ENCODE measurements around the gene COPZ1.

DNA sequence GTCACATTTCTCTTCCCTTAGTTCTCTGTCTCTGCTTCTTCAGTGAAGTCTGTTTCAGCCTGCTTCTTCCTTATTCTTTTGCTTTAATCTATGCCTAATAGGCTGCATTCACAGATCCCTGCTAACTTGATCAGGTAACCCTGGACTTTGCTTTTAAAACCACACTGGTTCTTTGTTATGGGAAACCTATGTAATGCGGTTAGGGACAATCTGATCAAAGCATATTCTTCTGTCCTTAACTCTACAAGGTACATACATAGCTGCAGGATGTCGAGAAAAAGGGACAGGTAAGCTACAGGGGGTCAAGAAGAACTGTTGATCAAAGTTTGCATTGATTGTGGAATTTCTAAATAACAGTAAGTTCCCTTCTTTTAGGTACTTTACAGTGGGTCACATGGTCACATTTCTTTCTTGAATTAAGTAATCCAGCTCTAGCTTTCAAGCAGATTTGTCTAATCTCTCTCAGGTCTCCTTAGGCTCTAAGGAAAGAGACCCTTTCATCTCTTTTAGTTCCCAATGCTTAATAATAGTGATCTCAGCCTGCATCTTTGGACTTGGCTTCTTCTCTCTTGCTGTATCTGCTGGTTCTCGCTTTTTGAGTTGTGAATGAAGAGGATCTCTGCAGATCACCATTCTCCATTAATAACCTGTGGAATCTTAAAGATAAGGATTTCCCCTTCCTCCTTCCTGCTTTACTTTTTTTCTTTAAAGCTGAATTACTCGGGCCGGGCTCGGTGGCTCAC is 3.8 kb downstream of the COPZ1 start:
- TF ChIP-seq POLR2A (IDR thresholded peaks at IDR 0.05), result no peak
- TF ChIP-seq, protein P1, sequence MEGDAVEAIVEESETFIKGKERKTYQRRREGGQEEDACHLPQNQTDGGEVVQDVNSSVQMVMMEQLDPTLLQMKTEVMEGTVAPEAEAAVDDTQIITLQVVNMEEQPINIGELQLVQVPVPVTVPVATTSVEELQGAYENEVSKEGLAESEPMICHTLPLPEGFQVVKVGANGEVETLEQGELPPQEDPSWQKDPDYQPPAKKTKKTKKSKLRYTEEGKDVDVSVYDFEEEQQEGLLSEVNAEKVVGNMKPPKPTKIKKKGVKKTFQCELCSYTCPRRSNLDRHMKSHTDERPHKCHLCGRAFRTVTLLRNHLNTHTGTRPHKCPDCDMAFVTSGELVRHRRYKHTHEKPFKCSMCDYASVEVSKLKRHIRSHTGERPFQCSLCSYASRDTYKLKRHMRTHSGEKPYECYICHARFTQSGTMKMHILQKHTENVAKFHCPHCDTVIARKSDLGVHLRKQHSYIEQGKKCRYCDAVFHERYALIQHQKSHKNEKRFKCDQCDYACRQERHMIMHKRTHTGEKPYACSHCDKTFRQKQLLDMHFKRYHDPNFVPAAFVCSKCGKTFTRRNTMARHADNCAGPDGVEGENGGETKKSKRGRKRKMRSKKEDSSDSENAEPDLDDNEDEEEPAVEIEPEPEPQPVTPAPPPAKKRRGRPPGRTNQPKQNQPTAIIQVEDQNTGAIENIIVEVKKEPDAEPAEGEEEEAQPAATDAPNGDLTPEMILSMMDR (IDR thresholded peaks at IDR 0.05), result no peak
- TF ChIP-seq EP300 (IDR thresholded peaks at IDR 0.05), result no peak
- no peak for TF ChIP-seq POLR2AphosphoS5 (IDR thresholded peaks at IDR 0.05)

Data from stomach (tissue), 4 donors.